Right lobe of liver (tissue), 4 donors: ENCODE measurements around the gene AP5B1.

Experiments
- POLR2A ChIP-seq: fragments of 450-650 bp; IDR thresholded peaks from one replicate; pipeline ENCODE4 v1.6.1; 2017; ENCODE audit warnings: antibody characterized with exemption, mild to moderate bottlenecking
- TF ChIP-seq, protein P1 (sequence below), 4 donors: fragments of 200-600 bp in 3 of 4; fragments of 450-650 bp in 1 of 4; IDR thresholded peaks; one replicate each; pipeline versions ENCODE4 v1.5.1 to v1.8.0; 2016 to 2022; ENCODE audit warnings: antibody characterized with exemption in 4 of 4, mild to moderate bottlenecking in 2 of 4
- donor health status: DM: no; HTN: no; CAD: no.
- donor health status: DM: no; HTN: no; CAD: no.
- donor health status: DM: no; HTN: yes; CAD: no.

- TF ChIP-seq, protein P1, sequence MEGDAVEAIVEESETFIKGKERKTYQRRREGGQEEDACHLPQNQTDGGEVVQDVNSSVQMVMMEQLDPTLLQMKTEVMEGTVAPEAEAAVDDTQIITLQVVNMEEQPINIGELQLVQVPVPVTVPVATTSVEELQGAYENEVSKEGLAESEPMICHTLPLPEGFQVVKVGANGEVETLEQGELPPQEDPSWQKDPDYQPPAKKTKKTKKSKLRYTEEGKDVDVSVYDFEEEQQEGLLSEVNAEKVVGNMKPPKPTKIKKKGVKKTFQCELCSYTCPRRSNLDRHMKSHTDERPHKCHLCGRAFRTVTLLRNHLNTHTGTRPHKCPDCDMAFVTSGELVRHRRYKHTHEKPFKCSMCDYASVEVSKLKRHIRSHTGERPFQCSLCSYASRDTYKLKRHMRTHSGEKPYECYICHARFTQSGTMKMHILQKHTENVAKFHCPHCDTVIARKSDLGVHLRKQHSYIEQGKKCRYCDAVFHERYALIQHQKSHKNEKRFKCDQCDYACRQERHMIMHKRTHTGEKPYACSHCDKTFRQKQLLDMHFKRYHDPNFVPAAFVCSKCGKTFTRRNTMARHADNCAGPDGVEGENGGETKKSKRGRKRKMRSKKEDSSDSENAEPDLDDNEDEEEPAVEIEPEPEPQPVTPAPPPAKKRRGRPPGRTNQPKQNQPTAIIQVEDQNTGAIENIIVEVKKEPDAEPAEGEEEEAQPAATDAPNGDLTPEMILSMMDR (IDR thresholded peaks at IDR 0.05): no peak
- TF ChIP-seq POLR2A: no peak
Measured at GRCh38 chr11:65811764-65812475, 31.1 kb upstream of the AP5B1 start.
